ENCODE results near the gene MEGF10. TPM values are rescaled to one million over a fixed set of nuclear protein-coding genes. Genes with fewer than 3 reads are reported as not detected.

The MEGF10 gene
- polyA plus RNA-seq, 3 donors = not detected

DNA sequence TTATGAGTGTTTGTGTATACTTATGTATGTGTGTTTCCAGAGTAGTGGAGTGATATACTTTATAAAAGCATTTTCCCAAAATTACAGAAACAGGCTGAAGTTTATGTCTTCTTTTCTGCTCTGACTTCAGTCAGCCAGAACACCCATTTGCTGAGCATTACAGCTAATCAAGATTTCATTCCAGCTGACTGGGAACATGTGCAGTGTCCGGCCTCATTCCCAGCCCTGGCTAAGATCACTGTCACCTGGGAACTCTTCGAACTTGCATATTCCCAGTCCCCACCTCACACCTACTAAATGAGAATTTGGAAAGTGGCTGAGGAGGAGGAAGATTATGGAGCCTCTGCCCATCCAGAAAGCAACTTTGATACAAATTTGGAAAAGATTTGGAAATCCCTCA, 136.1 kb downstream of the MEGF10 start:
- Mint-ChIP-seq H3K27ac (no peak overlapping the region), H3K4me3 (no peak overlapping the region), H3K9me3 (peaks cover 0 to 5% (median 0%) of the 10 kb centered on the region in 7 donors), H3K36me3 (no peaks in the 10 kb centered on the region), H3K27me3 (ENCODE audit: low read depth in 3 of 3) (no peaks in the 10 kb centered on the region), H3K4me1 (peaks cover 11% of the 10 kb centered on the region)
- no peaks in the 10 kb centered on the region for H4K20me1 ChIP-seq (ENCODE audit: insufficient read depth, low read length)
- no peak overlapping the region for H3K9ac ChIP-seq (ENCODE audit: insufficient read depth, low read length, poor library complexity, severe bottlenecking)
- no peaks in the 10 kb centered on the region for H3K4me1 ChIP-seq (ENCODE audit: control insufficient read depth in 1 of 2, insufficient read depth in 2 of 2, low read length in 2 of 2)
- H3K4me3 ChIP-seq (replicated peaks in 1 of 3; ENCODE audit: low read depth in 2 of 3, low read length in 3 of 3) = no peak overlapping the region
- intact Hi-C loops (cut with micrococcal nuclease) = no loop called here
- H3K4me2 ChIP-seq (replicated peaks; ENCODE audit: extremely low read depth, low read length, poor library complexity, severe bottlenecking) = no peak overlapping the region
- TF ChIP-seq, protein P1, sequence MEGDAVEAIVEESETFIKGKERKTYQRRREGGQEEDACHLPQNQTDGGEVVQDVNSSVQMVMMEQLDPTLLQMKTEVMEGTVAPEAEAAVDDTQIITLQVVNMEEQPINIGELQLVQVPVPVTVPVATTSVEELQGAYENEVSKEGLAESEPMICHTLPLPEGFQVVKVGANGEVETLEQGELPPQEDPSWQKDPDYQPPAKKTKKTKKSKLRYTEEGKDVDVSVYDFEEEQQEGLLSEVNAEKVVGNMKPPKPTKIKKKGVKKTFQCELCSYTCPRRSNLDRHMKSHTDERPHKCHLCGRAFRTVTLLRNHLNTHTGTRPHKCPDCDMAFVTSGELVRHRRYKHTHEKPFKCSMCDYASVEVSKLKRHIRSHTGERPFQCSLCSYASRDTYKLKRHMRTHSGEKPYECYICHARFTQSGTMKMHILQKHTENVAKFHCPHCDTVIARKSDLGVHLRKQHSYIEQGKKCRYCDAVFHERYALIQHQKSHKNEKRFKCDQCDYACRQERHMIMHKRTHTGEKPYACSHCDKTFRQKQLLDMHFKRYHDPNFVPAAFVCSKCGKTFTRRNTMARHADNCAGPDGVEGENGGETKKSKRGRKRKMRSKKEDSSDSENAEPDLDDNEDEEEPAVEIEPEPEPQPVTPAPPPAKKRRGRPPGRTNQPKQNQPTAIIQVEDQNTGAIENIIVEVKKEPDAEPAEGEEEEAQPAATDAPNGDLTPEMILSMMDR (IDR thresholded peaks at IDR 0.05) = no peak
- no peaks in the 10 kb centered on the region for H3K36me3 ChIP-seq (replicated peaks in 1 of 2; ENCODE audit: control insufficient read depth in 1 of 2, insufficient read depth in 2 of 2, low read length in 2 of 2)
- no peak for DNase-seq
- WGBS (ENCODE audit: insufficient coverage) = no CpG with 5 or more reads among the region's 2 CpGs
- H3K9me3 ChIP-seq (replicated peaks in 1 of 2; ENCODE audit: control insufficient read depth in 1 of 2, insufficient read depth in 1 of 2, low read length in 2 of 2) = no peaks in the 10 kb centered on the region
- no peak overlapping the region for H2AFZ ChIP-seq (ENCODE audit: insufficient read depth, low read depth, low read length, poor library complexity, severe bottlenecking)
- no peak overlapping the region for H3K27ac ChIP-seq (ENCODE audit: low read depth in 1 of 2, low read length in 2 of 2)
- H3K27me3 ChIP-seq (ENCODE audit: control insufficient read depth in 2 of 2, insufficient read depth in 2 of 2, low read length in 2 of 2) = no peaks in the 10 kb centered on the region
- H3K79me2 ChIP-seq (ENCODE audit: insufficient read depth, low read length) = no peaks in the 10 kb centered on the region

DNA sequence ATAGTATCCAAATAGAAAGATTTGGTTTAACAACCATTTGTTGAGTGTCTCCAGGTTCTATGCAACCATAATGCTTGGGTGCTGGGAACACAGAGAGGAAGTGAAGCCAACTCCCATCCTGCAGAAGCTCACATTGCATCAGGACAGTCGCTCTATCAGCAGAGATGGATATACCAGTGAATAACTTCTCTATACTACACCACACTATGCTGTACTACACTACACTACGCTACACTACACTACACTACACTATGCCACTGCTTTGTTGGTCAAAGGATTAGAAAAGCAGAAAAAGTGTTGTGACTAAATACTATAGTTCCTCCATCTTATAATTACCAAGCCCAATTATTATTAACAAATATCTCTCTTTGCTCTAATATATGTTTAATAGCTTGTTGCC, 137.7 kb downstream of the MEGF10 start:
- Histone ChIP-seq H3K79me2 (ENCODE audit: insufficient read depth, low read length) (no peaks in the 10 kb centered on the region), H3K9me3 (replicated peaks in 1 of 2; ENCODE audit: control insufficient read depth in 1 of 2, insufficient read depth in 1 of 2, low read length in 2 of 2) (no peaks in the 10 kb centered on the region), H3K36me3 (replicated peaks in 1 of 2; ENCODE audit: control insufficient read depth in 1 of 2, insufficient read depth in 2 of 2, low read length in 2 of 2) (no peaks in the 10 kb centered on the region), H3K27me3 (ENCODE audit: control insufficient read depth in 2 of 2, insufficient read depth in 2 of 2, low read length in 2 of 2) (no peaks in the 10 kb centered on the region), H3K9ac (ENCODE audit: insufficient read depth, low read length, poor library complexity, severe bottlenecking) (no peak overlapping the region), H3K4me3 (replicated peaks in 1 of 3; ENCODE audit: low read depth in 2 of 3, low read length in 3 of 3) (no peak overlapping the region), H3K4me2 (replicated peaks; ENCODE audit: extremely low read depth, low read length, poor library complexity, severe bottlenecking) (no peak overlapping the region), H2AFZ (ENCODE audit: insufficient read depth, low read depth, low read length, poor library complexity, severe bottlenecking) (no peak overlapping the region), H4K20me1 (ENCODE audit: insufficient read depth, low read length) (no peaks in the 10 kb centered on the region), H3K4me1 (ENCODE audit: control insufficient read depth in 1 of 2, insufficient read depth in 2 of 2, low read length in 2 of 2) (no peaks in the 10 kb centered on the region), H3K27ac (ENCODE audit: low read depth in 1 of 2, low read length in 2 of 2) (no peak overlapping the region)
- Mint-ChIP-seq H3K27ac (no peak overlapping the region), H3K9me3 (no peaks in the 10 kb centered on the region), H3K4me1 (peaks cover 4% of the 10 kb centered on the region), H3K4me3 (no peak overlapping the region), H3K27me3 (ENCODE audit: low read depth in 3 of 3) (no peaks in the 10 kb centered on the region), H3K36me3 (no peaks in the 10 kb centered on the region)
- TF ChIP-seq, protein P1 (IDR thresholded peaks at IDR 0.05) = no peak
- WGBS (ENCODE audit: insufficient coverage) = no CpG with 5 or more reads among the region's 2 CpGs
- intact Hi-C loops (cut with micrococcal nuclease) = no loop called here
- DNase-seq = no peak
